ENCODE data around the gene PDE4D.
"Not testable (repeated sequence)": the region's sequence is repeated elsewhere in the genome, so short reads cannot be mapped to it uniquely, and the experiment has no call there.

The PDE4D gene

DNA sequence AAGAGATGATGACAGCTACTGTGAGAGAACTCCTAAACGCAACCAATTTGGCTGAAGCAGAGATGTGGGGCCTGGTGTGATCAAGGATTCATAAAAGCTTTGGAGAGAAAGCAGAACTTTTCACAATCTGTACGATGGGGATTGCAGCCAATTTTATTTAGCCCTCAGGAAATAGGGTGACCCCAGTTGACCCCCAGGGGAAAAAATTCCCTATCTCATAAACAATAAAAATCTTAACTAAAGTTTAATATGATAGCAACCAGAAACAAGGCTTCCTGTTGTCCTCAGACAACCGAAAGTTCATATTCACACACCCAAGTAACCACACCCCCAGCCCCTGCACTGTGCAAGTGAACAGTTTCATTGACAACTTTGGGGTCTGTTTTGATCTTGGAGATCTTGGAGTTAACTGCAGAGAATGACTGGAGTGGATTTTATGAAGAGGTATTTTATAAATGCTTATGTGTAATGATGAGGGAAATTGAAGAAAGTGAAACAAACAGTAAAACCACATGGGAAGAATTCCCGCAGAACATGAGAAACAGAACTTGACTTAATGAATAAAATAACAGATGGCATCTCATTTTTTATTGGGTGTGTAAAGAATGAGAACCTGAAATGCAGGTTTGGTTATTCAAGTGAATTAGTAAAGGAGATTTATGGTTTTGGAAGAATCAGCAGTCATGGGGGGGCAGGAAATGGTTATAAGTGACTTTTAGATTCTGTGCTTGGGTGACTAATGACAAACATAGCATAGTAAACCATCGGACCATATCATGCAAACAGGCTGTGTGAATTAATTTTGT is 94.5 kb downstream of the PDE4D start:
- DNase-seq, result peak; percentile 59

DNA sequence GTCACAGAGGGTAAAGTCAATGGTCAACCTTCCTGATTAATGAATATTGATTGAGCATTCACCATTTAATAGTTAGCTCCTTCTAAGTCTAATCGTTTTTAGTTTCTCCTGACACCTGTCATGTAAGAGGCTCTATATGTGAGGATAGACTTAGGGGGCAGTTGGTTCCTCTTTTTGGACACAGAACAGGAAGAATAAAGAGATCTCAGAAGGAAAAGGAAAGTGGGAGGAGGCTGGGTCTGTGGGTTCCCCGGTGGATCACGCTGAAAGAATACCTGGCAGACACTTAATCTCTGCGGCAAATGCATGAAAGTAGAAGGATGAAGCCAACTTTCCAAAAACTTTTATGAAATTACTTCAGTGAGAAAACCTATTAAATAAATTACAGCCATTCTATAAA is 98.4 kb downstream of the PDE4D start:
- no peak for DNase-seq

DNA sequence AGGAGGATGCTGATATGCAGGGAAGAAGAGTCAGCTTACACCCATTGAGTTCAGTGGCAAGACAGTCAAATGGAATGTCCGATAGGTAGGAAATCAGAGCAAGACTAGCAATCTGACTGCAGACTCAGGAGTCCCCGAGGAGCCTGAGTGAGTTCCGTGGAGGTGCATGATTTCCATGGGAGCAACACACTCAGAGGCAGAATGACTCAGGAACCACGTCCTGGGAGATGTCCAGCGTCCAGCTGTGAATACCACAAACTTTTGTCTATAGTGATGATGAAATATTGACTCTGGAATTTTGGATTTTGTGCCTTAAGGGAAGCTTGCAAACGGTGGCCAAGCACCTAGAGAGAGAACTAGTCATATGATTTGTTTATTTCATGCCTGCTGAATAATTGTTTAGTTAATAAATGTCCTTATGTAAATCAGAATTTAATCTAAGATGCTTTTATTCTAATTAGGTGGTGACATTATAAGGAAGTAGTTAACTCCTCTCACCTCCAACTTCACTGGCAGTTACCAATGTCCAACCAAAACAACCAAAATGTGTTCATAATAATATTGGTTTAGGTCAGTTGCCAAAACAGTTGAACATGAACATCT is 100.4 kb downstream of the PDE4D start:
- DNase-seq, result no peak

DNA sequence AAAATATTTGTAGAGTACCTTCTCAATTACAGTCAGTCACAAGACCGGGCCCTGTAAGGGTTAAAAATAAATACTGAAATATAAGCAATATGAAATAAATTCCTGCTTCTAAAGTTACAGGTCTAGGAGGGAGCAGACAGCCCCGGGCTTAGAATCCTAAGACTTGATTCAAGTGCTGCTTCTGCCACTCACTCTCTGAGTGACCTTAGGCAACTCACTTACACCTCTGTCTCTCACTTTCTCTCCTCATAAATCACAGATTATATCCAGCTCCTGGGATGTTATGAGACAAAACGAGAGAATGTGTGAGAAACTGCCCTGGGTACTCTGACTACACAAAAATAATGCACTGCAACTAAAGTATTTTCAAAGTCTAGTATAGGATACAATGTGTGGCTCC is 101.9 kb downstream of the PDE4D start:
- no peak for DNase-seq

DNA sequence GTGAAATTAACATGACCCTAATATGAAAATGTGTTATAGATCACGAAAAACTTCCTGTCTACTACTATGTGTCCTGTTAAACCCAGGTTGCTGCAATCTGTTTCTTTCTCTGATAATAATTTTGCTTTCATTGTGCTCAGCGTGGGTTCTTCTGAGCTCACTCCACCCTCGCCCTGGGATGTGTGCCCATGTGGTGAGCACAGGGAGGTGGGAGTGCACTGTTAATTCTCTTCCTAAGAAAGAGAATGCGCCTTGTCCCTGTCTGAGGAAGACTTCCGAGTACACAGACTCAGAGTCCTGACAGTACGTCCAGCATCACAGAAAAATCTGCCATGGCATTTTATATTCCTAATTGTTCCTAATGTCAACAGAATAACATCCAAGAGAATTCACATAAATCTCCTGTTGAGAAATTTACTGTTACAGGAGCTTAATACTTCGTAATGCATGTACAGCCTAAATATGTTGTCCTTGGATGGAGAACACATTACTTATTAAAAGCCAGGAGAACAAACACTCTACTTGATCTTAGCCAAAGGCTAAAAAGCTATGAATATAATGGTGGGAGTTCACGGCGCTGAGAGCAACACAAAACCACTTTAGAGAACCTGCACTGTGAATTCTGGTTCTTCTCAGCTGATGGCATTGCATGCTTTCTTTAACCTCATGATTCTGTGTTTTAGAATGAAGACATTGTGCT is 102.6 kb downstream of the PDE4D start:
- DNase-seq, result no peak

DNA sequence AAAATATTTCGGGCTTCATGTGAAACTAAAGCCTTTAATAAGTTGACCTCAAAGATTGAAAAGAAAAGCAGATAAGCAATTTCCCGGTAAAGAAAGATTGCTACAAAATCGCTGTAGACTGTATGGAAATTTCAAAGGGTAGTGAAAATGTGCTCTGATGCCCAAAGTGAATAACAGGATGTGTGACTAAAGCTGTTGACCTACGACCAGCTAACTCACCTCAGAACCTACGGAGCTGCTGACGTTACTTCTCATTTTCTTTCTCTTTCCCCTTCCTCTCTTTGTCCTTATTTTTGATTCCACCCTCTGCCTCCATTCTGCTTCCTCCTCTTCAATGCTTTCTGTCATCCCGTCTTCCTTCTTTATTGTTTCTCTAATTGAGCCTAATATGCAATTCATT is 103.2 kb downstream of the PDE4D start:
- DNase-seq, result no peak

DNA sequence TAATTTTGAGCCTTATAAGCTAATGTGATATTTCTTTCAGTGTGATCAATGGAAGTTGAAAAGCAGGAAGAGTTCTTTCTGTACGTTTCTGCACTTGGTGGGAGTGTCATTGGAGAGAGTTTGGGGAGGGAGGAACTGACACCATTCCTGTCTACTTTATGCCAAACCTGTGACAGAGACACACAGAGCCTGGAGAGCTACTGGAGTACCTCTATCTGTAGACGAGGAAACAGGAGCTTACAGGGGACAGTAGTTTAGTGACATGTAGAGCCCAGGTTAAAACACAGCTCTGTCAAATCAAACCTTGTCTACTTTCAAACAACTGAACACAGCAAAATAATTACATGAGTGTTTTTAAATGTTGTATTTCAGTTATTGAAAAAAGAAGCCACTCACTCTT is 103.6 kb downstream of the PDE4D start:
- no peak for DNase-seq

DNA sequence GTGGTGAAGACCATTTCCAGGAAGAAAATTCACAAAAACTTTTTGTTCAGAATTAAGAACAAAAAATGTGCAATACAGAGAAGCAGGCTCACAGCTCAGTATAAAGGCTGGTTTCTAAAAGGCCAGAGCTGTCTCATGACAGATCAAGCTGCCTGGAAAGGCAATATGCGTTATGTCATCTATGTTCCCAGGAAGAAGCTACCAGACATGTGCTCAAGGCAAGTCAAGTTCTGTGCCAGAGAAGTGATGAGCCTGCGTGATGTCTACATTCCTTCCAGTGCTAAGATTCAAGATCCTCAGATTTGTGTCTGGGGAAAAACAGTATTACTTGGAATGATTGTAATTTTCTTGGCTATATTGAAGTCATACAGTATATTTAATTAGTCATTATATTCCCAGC is 104.3 kb downstream of the PDE4D start:
- no peak for DNase-seq

DNA sequence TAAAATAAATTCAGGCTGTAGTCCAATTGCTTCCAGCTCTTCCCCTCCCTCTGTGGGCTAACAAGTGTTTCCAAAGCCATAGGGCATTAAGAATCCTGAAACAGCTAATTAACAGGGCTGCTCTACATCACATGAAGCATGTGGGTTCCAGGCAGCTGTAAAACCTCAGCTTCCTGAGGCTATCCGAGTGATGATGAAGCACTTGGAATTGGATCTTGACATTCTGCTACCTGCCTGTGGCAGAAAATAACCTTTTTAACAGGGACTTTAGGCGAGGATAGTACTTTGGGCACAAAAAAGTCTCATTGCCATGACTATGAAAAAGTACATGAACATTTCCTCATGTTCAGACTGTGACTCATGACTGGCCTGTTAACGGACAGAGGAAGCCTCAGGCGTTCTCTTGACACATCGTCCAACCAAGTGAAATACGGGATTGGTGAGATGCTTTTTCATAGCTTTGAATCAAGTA is 107.2 kb downstream of the PDE4D start:
- DNase-seq, result no peak

DNA sequence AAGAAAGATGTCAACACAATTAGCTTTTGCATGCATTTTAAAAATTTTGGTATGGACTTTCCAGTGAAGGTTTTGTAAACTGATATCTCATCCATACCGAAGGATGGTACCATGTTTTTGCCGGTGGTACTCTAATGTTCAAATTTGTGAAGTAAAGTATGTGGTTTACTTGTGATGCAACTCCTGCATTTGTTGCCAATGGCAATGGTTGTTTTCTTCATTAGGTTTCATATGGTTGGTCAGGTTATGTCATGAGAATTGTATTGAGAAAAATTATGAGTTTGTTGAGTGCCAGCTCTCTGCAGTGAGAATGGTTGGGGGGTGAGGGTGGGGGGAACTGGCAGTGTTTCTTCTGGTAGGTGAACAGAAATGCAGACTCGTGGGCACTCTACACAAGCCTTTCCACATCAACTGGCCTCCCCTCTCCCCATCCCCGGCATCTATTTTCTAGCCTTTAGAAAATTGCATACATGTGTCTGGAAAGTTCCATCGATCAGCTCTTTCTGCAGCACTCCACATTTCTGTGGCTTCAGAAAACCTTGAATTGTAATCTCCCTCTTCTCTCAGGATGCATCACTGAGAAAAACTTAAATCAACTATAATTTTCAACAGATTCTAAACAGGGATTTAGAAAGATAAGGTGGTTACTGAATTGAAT is 107.7 kb downstream of the PDE4D start:
- no peak for DNase-seq

DNA sequence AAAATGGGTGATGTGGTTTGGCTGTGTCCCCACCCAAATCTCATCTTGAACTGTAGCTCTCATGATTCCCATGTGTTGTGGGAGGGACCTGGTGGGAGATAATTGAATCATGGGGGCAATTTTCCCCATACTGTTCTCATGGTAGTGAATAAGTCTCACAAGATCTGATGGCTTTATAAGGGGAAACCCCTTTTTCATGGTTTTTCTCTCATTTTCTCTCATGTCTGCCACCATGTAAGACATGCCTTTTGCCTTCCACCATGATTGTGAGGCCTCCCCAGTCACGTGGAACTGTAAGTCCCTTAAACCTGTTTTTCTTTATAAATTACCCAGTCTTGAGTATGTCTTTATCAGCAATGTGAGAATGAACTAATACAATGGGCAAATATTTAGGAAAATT is 108.8 kb downstream of the PDE4D start:
- not testable (repeated sequence) for DNase-seq

DNA sequence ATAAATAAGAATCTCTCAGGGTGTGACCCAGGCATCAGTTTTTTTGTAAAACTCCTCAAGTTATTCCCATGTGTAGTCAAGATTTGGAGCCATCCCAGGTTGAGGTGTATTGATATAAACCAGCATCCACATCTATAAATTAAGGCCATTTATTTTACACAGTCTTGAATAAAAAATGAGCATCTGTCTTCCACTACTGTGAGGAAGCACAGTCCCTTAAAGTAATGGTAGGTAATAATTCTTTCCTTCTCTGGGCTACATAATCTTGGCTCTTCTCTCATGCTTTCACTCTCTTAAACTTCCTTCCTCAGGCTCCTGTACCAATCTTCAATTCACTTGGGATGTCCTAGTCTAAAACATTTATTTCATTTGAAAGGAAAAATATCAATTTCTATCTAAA is 110.3 kb downstream of the PDE4D start:
- no peak for DNase-seq

DNA sequence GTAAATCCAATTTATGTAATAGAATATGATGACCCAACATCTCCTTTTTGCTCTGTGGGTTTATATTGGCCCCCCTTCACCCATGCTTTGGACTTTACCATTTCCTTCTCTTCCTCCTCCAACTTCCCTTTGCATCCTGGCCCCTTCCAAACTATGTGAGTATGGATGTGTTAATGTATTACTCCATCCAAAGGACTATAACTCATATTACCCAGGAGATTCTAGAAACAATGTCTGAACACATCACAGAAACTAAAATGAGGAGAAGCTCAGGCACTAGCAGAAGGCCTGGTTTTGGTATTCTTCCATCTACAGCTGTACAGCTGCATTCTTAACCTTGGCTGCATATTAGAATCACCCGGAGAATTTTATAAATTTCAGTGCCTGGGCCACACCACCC is 110.7 kb downstream of the PDE4D start:
- no peak for DNase-seq

DNA sequence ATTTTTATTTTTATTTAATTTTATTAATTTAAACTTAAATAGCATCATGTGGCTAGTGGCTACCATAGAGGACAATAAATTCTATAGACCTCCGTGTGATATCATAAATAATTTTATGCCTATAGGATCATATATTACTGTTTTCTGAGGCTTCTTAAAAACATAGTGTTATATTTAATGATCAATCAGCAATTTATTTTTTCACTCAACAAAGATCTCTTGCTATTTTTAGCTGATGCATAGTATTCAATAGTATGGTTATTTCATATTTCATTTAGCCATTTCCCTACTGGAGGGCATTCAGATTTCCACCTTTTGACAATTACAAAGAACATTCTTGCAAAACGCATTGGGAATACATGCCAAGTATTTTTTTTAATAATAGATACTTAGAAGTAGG is 114.1 kb downstream of the PDE4D start:
- DNase-seq, result no peak

DNA sequence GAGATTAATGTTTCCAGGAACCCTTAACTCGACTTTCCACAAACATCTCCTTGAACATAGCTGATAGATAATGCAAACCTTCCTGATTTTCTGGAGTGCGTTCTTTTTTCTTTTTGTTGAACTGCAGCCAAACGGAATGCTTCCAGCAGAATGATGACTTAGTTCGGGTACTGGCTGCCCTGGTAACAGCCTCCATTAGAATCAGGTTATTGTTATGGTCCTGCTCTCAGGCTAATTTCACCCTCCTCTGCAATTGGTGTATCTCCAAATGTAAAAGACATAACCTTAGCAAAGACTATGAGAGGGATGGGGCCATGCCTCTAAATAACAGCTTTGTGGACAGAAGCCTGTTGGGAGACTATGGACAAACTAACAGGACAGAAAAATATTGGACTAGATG is 116.5 kb downstream of the PDE4D start:
- no peak for DNase-seq

DNA sequence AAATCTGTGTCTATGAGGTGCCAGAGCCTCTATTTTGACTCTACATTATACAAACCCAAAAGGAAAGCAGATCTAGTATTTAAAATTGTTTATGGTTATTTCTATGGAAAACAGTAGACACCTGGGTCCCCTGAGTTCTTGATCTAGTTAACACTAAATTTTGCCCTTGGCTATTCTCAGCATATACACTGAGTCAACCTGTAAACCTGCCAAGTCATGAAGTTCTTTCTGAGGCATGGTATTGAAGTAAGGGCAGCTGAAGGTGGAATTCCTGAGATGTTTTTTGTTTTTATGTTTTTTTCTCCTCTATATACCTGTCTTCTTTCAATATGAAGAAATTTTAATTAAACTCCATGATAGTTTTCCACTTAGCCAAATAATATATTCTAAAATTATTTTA is 120.2 kb downstream of the PDE4D start:
- no peak for DNase-seq

DNA sequence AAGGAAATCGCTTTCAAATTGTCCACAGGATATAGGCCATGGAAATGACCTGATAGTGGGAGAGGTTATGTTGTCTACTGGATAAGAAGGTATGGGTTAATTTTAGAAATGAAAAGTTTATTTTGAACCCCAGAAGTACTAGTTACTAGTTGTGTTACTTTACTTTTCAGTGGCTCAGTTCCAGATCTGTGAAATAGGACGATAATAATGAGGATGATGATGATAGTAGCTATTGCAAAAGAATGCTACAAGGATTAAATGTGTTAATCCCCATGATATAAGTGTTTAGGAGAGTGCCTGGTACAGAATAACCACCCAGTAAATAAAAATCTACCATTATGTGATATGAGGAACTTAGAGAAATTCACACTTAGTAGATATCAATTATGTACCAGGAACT is 120.8 kb downstream of the PDE4D start:
- DNase-seq, result no peak

DNA sequence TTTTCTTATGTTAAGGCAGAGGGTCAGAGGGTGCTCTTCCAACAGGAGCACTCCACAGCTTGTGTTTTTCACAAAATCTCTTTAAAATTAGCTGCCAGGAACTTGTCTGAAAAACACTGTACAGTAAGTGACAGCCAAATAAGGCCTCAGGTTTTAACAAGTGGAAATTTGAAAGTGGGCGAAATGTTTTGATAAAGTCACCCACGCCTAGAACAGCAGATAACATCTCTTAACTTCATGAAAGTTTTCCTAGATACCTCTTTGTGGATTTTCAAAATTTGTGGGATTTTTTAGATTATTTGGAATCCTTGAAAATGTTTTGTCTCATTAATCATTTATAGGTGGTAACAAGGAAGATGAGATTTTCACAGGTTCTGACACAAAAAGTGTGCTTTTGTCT is 121.3 kb downstream of the PDE4D start:
- DNase-seq, result no peak

DNA sequence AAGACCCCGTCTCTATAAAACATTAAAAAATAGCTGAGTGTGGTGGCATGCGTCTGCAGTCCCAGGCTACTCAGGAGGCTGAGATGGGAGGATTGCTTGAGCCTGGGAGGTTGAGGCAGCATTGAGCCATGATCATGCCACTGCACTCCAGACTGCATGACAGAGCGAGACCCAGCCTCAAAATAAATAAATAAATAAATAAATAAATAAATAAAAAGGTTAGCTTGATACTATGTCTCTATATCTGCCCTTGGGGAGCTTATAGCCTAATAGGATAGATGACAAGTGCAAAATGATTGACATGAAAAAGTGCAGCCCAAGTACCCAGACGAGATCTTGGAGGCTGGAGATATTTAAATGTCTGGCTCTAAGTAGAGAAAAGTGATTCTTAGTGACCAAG is 122.6 kb downstream of the PDE4D start:
- no peak for DNase-seq

DNA sequence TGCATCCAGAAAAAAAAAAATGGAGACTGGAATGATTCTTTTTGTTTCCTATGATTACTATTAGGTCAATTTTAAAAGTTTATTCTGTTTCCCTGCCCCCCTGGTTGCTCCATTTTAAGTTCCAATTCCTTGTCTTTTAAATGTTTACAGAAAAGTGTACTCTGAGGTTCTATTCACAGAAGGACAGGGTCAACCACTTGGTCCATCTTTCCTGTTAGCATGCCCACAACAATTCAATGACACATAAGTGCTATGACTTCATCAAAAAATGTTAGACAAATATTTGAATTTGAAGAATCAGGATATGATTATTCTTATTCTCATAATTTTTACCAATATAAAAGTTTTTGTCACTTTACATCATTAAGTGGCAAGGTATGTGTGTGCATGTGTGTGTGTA is 123.7 kb downstream of the PDE4D start:
- DNase-seq, result no peak

DNA sequence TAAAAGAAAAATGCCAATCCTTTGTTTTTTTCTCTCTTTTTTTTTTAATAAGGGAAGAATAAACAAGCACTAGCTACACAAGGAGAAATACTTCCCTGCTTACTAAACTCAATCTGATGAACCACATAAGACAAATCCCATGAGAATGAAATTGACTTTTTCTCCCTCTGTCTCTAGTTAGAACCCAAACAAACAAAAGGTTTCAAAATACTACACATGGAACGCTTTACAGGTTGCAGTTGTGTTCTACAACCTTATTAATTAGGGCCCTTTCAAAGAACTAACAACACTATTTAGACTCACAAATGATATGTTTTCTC is 124.5 kb downstream of the PDE4D start:
- DNase-seq, result no peak

DNA sequence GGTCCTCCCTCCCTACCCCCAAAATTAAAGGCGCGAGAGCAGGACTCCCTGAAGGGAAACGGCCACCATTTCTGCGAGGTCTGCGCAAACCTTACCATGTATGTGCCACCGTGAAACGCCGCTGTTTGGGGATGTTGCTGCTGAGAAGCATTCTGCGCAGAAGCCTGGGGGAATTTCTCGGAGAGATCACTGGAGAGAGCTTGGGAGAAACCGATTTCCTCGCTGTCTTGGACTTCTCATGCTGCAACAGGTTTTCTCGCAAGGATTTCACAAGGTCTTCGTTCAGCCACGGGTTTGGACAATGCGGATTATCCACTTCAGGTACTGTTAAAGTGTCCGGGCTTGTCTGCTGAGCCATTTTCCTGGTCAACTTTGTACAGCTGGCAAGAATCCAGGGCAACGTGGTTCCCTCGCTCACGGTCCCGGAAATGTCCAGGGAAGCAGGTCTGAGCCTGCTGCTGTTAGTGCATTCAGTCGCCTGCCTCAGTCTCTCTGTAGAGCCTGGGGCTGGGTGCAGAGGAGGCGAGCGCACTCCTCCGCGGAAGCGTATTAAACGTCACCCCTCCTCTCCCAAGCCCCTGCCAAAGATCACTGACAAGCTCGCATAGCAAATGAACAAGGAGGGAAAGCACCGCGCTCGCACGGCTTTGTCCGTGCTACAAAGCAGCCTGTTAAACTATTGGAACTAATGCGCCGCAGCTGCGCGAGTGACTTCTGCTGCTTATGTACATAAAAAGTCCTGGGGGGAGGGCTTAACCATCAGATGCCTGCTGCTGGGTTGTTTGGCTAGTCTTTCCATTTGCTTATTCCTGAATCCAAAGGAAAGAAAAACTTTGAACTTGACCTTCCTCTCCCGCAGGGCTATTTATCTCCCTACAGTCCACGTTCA is 125.1 kb downstream of the PDE4D start:
- DNase-seq, result peak; percentile 52

DNA sequence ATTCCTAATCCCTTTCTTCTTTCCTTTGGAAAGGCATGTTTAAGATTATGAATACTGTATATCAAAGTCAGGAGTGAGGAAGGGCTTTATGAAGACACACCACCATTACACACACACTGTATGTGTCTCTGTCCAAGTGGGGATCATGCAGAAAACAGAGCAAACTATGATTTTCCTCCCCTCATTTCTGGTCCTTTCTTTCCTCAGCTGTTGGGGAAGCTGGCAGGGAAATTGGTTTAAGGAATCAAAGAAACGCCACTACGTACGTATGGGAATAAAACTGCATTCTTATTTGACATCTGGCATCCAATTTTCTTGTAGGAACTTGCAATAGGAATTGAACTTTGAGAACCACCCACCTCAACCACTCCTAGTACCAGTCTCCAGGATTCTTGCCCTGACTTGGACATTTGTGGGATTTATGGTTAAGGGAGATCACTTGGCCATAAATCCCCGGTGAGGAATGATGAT is 125.8 kb downstream of the PDE4D start:
- no peak for DNase-seq
